HG02763 (cell line): Measurements from ENCODE around the gene CKMT2.
"Not testable (repeated sequence)": the region's sequence is repeated elsewhere in the genome, so short reads cannot be mapped to it uniquely, and the experiment has no call there.

ENCODE experiments used
- ATAC-seq: cut with Tn5 transposase; IDR thresholded peaks from one replicate; pipeline ENCODE4 v1.9.1; 2021; ENCODE audit warnings: mild to moderate bottlenecking, moderate library complexity; ENCODE audit not compliant: unreplicated experiment

CKMT2 gene

GRCh38 chr5:81249240-81249639 lies 16.1 kb downstream of the CKMT2 start:
- ATAC-seq: no peak

- no peak for ATAC-seq
Measured at GRCh38 chr5:81250004-81250403, 16.9 kb downstream of the CKMT2 start.

- ATAC-seq: no peak
Measured at GRCh38 chr5:81251922-81252321, 18.8 kb downstream of the CKMT2 start.

- no peak for ATAC-seq
Measured at GRCh38 chr5:81252904-81253303, 19.8 kb downstream of the CKMT2 start.

GRCh38 chr5:81253875-81254274 lies 20.8 kb downstream of the CKMT2 start:
- ATAC-seq: no peak

GRCh38 chr5:81254886-81255559 lies 21.9 kb downstream of the CKMT2 start:
- ATAC-seq: no peak

- no peak for ATAC-seq
Measured at GRCh38 chr5:81256766-81257165, 23.6 kb downstream of the CKMT2 start.

- ATAC-seq: not testable (repeated sequence)
Measured at GRCh38 chr5:81262796-81263195, 29.7 kb downstream of the CKMT2 start.

GRCh38 chr5:81265101-81265500 lies 32.0 kb downstream of the CKMT2 start:
- ATAC-seq: no peak

- no peak for ATAC-seq
Measured at GRCh38 chr5:81268521-81269196, 35.5 kb downstream of the CKMT2 start.

- ATAC-seq: no peak
Measured at GRCh38 chr5:81269751-81270393, 36.8 kb downstream of the CKMT2 start.

- not testable (repeated sequence) for ATAC-seq
Measured at GRCh38 chr5:81270394-81271027, 37.4 kb downstream of the CKMT2 start.

- ATAC-seq: no peak
Measured at GRCh38 chr5:81283976-81284375, 50.9 kb downstream of the CKMT2 start.

- ATAC-seq: no peak
Measured at GRCh38 chr5:81286059-81286617, 53.0 kb downstream of the CKMT2 start.

GRCh38 chr5:81288021-81288433 lies 54.9 kb downstream of the CKMT2 start:
- ATAC-seq: no peak

GRCh38 chr5:81290146-81290545 lies 57.0 kb downstream of the CKMT2 start:
- ATAC-seq: no peak

- ATAC-seq: no peak
Measured at GRCh38 chr5:81292130-81292529, 59.0 kb downstream of the CKMT2 start.

- not testable (repeated sequence) for ATAC-seq
Measured at GRCh38 chr5:81294021-81294420, 60.9 kb downstream of the CKMT2 start.

- no peak for ATAC-seq
Measured at GRCh38 chr5:81297531-81297930, 64.4 kb downstream of the CKMT2 start.

- ATAC-seq: no peak
Measured at GRCh38 chr5:81300921-81301270, 67.8 kb downstream of the CKMT2 start.

- peak; percentile 97 for ATAC-seq
Measured at GRCh38 chr5:81301271-81302015, 68.3 kb downstream of the CKMT2 start, which contains the start of gene ZCCHC9. Gene ZCCHC9 (plus strand): TSS chr5:81301587. CDS start chr5:81304758, 3,171 bp downstream.
